GM23338 (cell line): ENCODE data around the gene PRG3. TPM values are rescaled to one million over a fixed set of nuclear protein-coding genes. Genes with fewer than 3 reads are reported as not detected.

ENCODE experiments used
- ATAC-seq: fragments of 200-7000 bp; cut with Tn5 transposase; 3 replicates; pipeline ENCODE4 v1.9.1; 2020
- DNase-seq: peaks from one replicate; pipeline ENCODE4 v3.0.0-alpha.2; 2015; ENCODE audit warnings: low spot score
- H2AFZ ChIP-seq: fragments of 200-600 bp; sonication (generic); 2 replicates; pipeline ENCODE4 v1.8.0; 2016; ENCODE audit warnings: antibody characterized with exemption, mild to moderate bottlenecking, moderate library complexity
- H3F3A ChIP-seq: fragments of 200-600 bp; sonication (generic); replicated peaks from 2 replicates; pipeline ENCODE4 v1.8.0; 2017; ENCODE audit warnings: antibody characterized with exemption, mixed run types, low read depth
- H3K27ac ChIP-seq: fragments of 200-600 bp; sonication (generic); 2 replicates; pipeline ENCODE4 v1.6.1; 2016; ENCODE audit warnings: low read depth
- H3K27me3 ChIP-seq: fragments of 200-600 bp; sonication (generic); 2 replicates; pipeline ENCODE4 v1.8.0; 2016; ENCODE audit warnings: mild to moderate bottlenecking, mixed run types, moderate library complexity; ENCODE audit not compliant: insufficient read depth
- H3K36me3 ChIP-seq: fragments of 200-600 bp; sonication (generic); 2 replicates; pipeline ENCODE4 v1.8.0; 2016; ENCODE audit warnings: mild to moderate bottlenecking; ENCODE audit not compliant: insufficient read depth
- H3K4me1 ChIP-seq: fragments of 200-600 bp; sonication (generic); 2 replicates; pipeline ENCODE4 v1.8.0; 2016; ENCODE audit warnings: mild to moderate bottlenecking, moderate library complexity; ENCODE audit not compliant: insufficient read depth
- H3K4me2 ChIP-seq: fragments of 200-600 bp; sonication (generic); 2 replicates; pipeline ENCODE4 v1.7.1; 2017; ENCODE audit warnings: mixed run types
- H3K4me3 ChIP-seq: fragments of 200-600 bp; sonication (generic); 2 replicates; pipeline ENCODE4 v1.6.1; 2016; ENCODE audit warnings: mixed run types
- H3K79me2 ChIP-seq: fragments of 200-600 bp; sonication (generic); replicated peaks from 2 replicates; pipeline ENCODE4 v1.8.0; 2017; ENCODE audit warnings: mild to moderate bottlenecking; ENCODE audit not compliant: insufficient read depth
- H3K9me2 ChIP-seq: fragments of 200-600 bp; sonication (generic); 2 replicates; pipeline ENCODE4 v1.8.0; 2017; ENCODE audit not compliant: insufficient read depth
- H4K20me1 ChIP-seq: fragments of 200-600 bp; sonication (generic); replicated peaks from 2 replicates; pipeline ENCODE4 v1.8.0; 2017; ENCODE audit warnings: mild to moderate bottlenecking; ENCODE audit not compliant: insufficient read depth
- H3K27ac Mint-ChIP-seq: 2 replicates; pipeline ENCODE4 v1.8.0; 2020; ENCODE audit warnings: inconsistent platforms, mild to moderate bottlenecking, moderate library complexity, mixed read lengths
- H3K27me3 Mint-ChIP-seq: 3 replicates; pipeline ENCODE4 v1.8.0; 2022; ENCODE audit warnings: low read depth, mild to moderate bottlenecking, moderate library complexity, mixed read lengths, inconsistent platforms; ENCODE audit not compliant: insufficient read depth, poor library complexity
- H3K36me3 Mint-ChIP-seq: 3 replicates; pipeline ENCODE4 v1.8.0; 2021; ENCODE audit warnings: low read depth, mild to moderate bottlenecking, inconsistent platforms, moderate library complexity, mixed read lengths
- H3K4me1 Mint-ChIP-seq: 3 replicates; pipeline ENCODE4 v1.8.0; 2020; ENCODE audit warnings: mild to moderate bottlenecking, inconsistent platforms, mixed read lengths
- H3K4me3 Mint-ChIP-seq: 3 replicates; pipeline ENCODE4 v1.8.0; 2021; ENCODE audit warnings: moderate library complexity, mild to moderate bottlenecking, inconsistent platforms, mixed read lengths
- H3K9me3 Mint-ChIP-seq: 3 replicates; pipeline ENCODE4 v1.8.0; 2020; ENCODE audit warnings: moderate library complexity, mild to moderate bottlenecking, inconsistent platforms, mixed read lengths
- CREB1 ChIP-seq: fragments of 250-450 bp; sonication (Bioruptor Pico); IDR thresholded peaks from 2 replicates; pipeline ENCODE4 v1.5.0; 2020; ENCODE audit warnings: low read depth, mild to moderate bottlenecking, moderate library complexity
- EZH2 ChIP-seq: fragments of 200-600 bp; sonication (generic); IDR thresholded peaks from one replicate; pipeline ENCODE4 v1.8.0; 2017; ENCODE audit warnings: antibody characterized with exemption, mild to moderate bottlenecking, low read depth; ENCODE audit not compliant: unreplicated experiment
- EZH2phosphoT487 ChIP-seq: fragments of 200-600 bp; sonication (generic); IDR thresholded peaks from one replicate; pipeline ENCODE4 v1.8.1; 2018; ENCODE audit warnings: antibody characterized with exemption; ENCODE audit not compliant: unreplicated experiment
- JUNB ChIP-seq: IDR thresholded peaks from one replicate; pipeline ENCODE4 v1.6.1; 2016; ENCODE audit warnings: antibody characterized with exemption; ENCODE audit not compliant: unreplicated experiment
- NANOG ChIP-seq: IDR thresholded peaks from 2 replicates; pipeline ENCODE4 v1.6.1; 2016; ENCODE audit warnings: antibody characterized with exemption, borderline replicate concordance
- POLR2AphosphoS5 ChIP-seq: IDR thresholded peaks from 2 replicates; pipeline ENCODE4 v1.6.1; 2016; ENCODE audit warnings: antibody characterized with exemption, low read depth
- STAT1 ChIP-seq: IDR thresholded peaks from one replicate; pipeline ENCODE4 v1.6.1; 2016; ENCODE audit warnings: antibody characterized with exemption; ENCODE audit not compliant: unreplicated experiment
- ZNF114 ChIP-seq: fragments of 250-450 bp; sonication (Bioruptor Pico); IDR thresholded peaks from 2 replicates; pipeline ENCODE4 v1.5.0; 2020; ENCODE audit warnings: mild to moderate bottlenecking, moderate library complexity
- ZNF331 ChIP-seq: fragments of 250-450 bp; sonication (Bioruptor Pico); IDR thresholded peaks from 2 replicates; pipeline ENCODE4 v1.5.0; 2020; ENCODE audit warnings: low read depth, mild to moderate bottlenecking, moderate library complexity
- polyA plus RNA-seq: library from polyadenylated mRNA; unstranded; fragments of >200 nt; fragmentation: Nextera tagmentation; extraction: Ambion mirVana; gene quantifications from 2 replicates; pipeline ENCODE4 v1.2.1, GENCODE V29; 2016
- total RNA-seq: library from RNA; depleted of rRNA; stranded (reverse); fragments of >200 nt; shearing (Covaris generic); gene quantifications from 2 replicates; pipeline ENCODE4 v1.2.3, GENCODE V29; 2014
- TF ChIP-seq, protein P1 (sequence below): fragments of 250-450 bp; sonication (Bioruptor Pico); IDR thresholded peaks from 2 replicates; pipeline ENCODE4 v1.5.0; 2020; ENCODE audit warnings: mild to moderate bottlenecking, moderate library complexity
- TF ChIP-seq, protein P2 (sequence below): IDR thresholded peaks from 2 replicates; pipeline ENCODE4 v1.6.1; 2016; ENCODE audit warnings: antibody characterized with exemption
- TF ChIP-seq, protein P3 (sequence below): IDR thresholded peaks from one replicate; pipeline ENCODE4 v1.6.1; 2018; ENCODE audit warnings: antibody characterized with exemption; ENCODE audit not compliant: unreplicated experiment
- TF ChIP-seq, protein P4 (sequence below), 2 experiments: fragments of 200-600 bp in 1 of 2; sonication (generic) in 1 of 2; conservative IDR thresholded peaks; 2 replicates each; pipeline versions ENCODE4 v1.5.1 to v1.6.1; 2016 to 2017; ENCODE audit warnings: antibody characterized with exemption in 2 of 2, low read depth in 2 of 2, mild to moderate bottlenecking in 2 of 2, moderate library complexity in 1 of 2

PRG3 gene
- total and polyA plus RNA-seq, 2 experiments from 2014 or later, result not detected

DNA sequence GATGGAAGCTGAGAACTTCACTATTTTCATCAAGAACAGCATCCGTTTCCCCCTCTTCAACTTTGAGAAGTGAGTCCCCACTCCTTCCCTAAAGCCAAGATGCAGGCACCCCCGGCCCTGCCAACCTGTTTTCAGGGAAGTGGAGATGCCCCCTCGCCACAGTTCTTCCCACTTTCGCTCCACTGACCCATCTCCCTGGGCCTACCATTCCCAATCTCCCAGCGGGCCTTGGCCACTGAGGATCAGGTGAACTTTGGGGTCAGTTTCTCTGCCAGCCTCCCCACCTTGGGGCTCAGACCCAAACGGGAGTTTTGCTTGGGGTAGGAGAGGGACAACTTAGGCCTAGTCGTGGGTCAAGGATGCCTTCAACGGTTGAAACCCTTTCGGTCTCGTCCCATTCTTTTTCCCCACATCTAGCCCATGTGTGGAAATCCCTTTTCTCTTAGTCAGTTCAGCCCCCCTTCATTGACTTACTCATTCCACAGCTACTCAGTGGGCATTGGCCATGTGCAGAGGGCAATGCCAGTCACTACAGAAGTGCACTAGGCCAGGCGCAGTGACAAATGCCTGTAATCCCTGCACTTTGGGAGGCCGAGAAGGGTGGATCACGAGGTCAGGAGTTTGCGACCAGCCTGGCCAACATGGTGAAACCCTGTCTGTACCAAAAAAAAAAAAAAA lies 32.2 kb downstream of the PRG3 start:
- no peaks in the 10 kb centered on the region for H3K9me2 ChIP-seq
- Mint-ChIP-seq H3K4me3 (no peak overlapping the region), H3K36me3 (no peaks in the 10 kb centered on the region; the same call in 2 of the 3 replicates), H3K27ac (no peak overlapping the region), H3K27me3 (peaks cover 26% of the 10 kb centered on the region), H3K4me1 (peaks cover 30% of the 10 kb centered on the region), H3K9me3 (peaks cover 6% of the 10 kb centered on the region)
- no peak overlapping the region for H3K4me3 ChIP-seq
- H3K79me2 ChIP-seq, result no peaks in the 10 kb centered on the region
- no peak overlapping the region; the same call in 1 of the 2 replicates for H2AFZ ChIP-seq
- no peak overlapping the region for H3K4me2 ChIP-seq
- no peak for DNase-seq
- ATAC-seq, result no peak
- TF ChIP-seq ZNF114, result no peak
- TF ChIP-seq STAT1, result no peak
- TF ChIP-seq, protein P1, sequence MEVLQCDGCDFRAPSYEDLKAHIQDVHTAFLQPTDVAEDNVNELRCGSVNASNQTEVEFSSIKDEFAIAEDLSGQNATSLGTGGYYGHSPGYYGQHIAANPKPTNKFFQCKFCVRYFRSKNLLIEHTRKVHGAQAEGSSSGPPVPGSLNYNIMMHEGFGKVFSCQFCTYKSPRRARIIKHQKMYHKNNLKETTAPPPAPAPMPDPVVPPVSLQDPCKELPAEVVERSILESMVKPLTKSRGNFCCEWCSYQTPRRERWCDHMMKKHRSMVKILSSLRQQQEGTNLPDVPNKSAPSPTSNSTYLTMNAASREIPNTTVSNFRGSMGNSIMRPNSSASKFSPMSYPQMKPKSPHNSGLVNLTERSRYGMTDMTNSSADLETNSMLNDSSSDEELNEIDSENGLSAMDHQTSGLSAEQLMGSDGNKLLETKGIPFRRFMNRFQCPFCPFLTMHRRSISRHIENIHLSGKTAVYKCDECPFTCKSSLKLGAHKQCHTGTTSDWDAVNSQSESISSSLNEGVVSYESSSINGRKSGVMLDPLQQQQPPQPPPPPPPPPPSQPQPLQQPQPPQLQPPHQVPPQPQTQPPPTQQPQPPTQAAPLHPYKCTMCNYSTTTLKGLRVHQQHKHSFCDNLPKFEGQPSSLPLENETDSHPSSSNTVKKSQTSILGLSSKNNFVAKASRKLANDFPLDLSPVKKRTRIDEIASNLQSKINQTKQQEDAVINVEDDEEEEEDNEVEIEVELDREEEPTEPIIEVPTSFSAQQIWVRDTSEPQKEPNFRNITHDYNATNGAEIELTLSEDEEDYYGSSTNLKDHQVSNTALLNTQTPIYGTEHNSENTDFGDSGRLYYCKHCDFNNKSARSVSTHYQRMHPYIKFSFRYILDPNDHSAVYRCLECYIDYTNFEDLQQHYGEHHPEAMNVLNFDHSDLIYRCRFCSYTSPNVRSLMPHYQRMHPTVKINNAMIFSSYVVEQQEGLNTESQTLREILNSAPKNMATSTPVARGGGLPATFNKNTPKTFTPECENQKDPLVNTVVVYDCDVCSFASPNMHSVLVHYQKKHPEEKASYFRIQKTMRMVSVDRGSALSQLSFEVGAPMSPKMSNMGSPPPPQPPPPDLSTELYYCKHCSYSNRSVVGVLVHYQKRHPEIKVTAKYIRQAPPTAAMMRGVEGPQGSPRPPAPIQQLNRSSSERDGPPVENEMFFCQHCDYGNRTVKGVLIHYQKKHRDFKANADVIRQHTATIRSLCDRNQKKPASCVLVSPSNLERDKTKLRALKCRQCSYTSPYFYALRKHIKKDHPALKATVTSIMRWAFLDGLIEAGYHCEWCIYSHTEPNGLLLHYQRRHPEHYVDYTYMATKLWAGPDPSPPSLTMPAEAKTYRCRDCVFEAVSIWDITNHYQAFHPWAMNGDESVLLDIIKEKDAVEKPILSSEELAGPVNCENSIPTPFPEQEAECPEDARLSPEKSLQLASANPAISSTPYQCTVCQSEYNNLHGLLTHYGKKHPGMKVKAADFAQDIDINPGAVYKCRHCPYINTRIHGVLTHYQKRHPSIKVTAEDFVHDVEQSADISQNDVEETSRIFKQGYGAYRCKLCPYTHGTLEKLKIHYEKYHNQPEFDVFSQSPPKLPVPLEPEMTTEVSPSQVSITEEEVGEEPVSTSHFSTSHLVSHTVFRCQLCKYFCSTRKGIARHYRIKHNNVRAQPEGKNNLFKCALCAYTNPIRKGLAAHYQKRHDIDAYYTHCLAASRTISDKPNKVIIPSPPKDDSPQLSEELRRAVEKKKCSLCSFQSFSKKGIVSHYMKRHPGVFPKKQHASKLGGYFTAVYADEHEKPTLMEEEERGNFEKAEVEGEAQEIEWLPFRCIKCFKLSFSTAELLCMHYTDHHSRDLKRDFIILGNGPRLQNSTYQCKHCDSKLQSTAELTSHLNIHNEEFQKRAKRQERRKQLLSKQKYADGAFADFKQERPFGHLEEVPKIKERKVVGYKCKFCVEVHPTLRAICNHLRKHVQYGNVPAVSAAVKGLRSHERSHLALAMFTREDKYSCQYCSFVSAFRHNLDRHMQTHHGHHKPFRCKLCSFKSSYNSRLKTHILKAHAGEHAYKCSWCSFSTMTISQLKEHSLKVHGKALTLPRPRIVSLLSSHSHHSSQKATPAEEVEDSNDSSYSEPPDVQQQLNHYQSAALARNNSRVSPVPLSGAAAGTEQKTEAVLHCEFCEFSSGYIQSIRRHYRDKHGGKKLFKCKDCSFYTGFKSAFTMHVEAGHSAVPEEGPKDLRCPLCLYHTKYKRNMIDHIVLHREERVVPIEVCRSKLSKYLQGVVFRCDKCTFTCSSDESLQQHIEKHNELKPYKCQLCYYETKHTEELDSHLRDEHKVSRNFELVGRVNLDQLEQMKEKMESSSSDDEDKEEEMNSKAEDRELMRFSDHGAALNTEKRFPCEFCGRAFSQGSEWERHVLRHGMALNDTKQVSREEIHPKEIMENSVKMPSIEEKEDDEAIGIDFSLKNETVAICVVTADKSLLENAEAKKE (CRISPR knock-in tag), result no peak
- TF ChIP-seq CREB1 (CRISPR knock-in tag), result no peak
- TF ChIP-seq, protein P2, sequence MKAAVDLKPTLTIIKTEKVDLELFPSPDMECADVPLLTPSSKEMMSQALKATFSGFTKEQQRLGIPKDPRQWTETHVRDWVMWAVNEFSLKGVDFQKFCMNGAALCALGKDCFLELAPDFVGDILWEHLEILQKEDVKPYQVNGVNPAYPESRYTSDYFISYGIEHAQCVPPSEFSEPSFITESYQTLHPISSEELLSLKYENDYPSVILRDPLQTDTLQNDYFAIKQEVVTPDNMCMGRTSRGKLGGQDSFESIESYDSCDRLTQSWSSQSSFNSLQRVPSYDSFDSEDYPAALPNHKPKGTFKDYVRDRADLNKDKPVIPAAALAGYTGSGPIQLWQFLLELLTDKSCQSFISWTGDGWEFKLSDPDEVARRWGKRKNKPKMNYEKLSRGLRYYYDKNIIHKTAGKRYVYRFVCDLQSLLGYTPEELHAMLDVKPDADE, result no peak
- no peak for TF ChIP-seq EZH2phosphoT487
- no peak for TF ChIP-seq ZNF331 (CRISPR knock-in tag)
- TF ChIP-seq, protein P3, sequence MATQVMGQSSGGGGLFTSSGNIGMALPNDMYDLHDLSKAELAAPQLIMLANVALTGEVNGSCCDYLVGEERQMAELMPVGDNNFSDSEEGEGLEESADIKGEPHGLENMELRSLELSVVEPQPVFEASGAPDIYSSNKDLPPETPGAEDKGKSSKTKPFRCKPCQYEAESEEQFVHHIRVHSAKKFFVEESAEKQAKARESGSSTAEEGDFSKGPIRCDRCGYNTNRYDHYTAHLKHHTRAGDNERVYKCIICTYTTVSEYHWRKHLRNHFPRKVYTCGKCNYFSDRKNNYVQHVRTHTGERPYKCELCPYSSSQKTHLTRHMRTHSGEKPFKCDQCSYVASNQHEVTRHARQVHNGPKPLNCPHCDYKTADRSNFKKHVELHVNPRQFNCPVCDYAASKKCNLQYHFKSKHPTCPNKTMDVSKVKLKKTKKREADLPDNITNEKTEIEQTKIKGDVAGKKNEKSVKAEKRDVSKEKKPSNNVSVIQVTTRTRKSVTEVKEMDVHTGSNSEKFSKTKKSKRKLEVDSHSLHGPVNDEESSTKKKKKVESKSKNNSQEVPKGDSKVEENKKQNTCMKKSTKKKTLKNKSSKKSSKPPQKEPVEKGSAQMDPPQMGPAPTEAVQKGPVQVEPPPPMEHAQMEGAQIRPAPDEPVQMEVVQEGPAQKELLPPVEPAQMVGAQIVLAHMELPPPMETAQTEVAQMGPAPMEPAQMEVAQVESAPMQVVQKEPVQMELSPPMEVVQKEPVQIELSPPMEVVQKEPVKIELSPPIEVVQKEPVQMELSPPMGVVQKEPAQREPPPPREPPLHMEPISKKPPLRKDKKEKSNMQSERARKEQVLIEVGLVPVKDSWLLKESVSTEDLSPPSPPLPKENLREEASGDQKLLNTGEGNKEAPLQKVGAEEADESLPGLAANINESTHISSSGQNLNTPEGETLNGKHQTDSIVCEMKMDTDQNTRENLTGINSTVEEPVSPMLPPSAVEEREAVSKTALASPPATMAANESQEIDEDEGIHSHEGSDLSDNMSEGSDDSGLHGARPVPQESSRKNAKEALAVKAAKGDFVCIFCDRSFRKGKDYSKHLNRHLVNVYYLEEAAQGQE, result no peak
- TF ChIP-seq NANOG, result no peak
- TF ChIP-seq, protein P4, sequence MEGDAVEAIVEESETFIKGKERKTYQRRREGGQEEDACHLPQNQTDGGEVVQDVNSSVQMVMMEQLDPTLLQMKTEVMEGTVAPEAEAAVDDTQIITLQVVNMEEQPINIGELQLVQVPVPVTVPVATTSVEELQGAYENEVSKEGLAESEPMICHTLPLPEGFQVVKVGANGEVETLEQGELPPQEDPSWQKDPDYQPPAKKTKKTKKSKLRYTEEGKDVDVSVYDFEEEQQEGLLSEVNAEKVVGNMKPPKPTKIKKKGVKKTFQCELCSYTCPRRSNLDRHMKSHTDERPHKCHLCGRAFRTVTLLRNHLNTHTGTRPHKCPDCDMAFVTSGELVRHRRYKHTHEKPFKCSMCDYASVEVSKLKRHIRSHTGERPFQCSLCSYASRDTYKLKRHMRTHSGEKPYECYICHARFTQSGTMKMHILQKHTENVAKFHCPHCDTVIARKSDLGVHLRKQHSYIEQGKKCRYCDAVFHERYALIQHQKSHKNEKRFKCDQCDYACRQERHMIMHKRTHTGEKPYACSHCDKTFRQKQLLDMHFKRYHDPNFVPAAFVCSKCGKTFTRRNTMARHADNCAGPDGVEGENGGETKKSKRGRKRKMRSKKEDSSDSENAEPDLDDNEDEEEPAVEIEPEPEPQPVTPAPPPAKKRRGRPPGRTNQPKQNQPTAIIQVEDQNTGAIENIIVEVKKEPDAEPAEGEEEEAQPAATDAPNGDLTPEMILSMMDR (conservative IDR thresholded peaks at IDR 0.05; ENCODE audit: low read depth in 2 of 2), result no peak
- TF ChIP-seq EZH2, result no peak
- TF ChIP-seq POLR2AphosphoS5, result no peak
- TF ChIP-seq JUNB, result no peak
- peaks cover 4% of the 10 kb centered on the region; the same call in 1 of the 2 replicates for H3K27me3 ChIP-seq
- no peaks in the 10 kb centered on the region for H3K36me3 ChIP-seq
- H4K20me1 ChIP-seq, result no peaks in the 10 kb centered on the region
- H3K4me1 ChIP-seq, result peaks cover 22% of the 10 kb centered on the region
- H3F3A ChIP-seq, result 0 out of 2 replicates have a peak, but pooled peaks cover 6% of the 10 kb centered on the region
- H3K27ac ChIP-seq, result no peak overlapping the region
